Measurements from ENCODE around the gene KATNBL1.

DNA sequence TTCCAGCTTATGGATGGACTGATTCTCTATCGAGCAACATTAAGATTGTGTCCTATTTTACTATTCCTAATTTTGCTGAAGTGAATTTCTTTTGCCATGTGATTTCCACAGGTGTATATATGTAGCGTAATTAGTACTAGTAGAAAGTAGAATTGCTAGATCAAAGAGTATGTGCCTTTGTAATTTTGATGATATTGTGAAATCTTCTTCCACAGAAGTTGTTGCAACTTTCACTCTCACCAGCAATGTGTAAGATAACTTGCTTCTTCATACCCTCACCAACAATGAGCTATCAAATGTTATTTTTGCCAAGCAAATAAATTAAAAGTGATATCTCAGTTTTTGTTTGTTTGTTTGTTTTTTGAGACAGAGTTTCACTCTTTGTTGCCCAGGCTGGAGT, 102.6 kb downstream of the KATNBL1 start:
- no peak for TF ChIP-seq CTCF (IDR thresholded peaks at IDR 0.05)
- no peak for TF ChIP-seq POLR2A (IDR thresholded peaks at IDR 0.05)

All from lower leg skin (tissue), 3 donors.